ENCODE measurements around the gene CST3. TPM values are rescaled to one million over a fixed set of nuclear protein-coding genes. Genes with fewer than 3 reads are reported as not detected.

CST3 gene
- polyA plus RNA-seq, 1 donor from 2014 or later: 54.6 TPM

DNA sequence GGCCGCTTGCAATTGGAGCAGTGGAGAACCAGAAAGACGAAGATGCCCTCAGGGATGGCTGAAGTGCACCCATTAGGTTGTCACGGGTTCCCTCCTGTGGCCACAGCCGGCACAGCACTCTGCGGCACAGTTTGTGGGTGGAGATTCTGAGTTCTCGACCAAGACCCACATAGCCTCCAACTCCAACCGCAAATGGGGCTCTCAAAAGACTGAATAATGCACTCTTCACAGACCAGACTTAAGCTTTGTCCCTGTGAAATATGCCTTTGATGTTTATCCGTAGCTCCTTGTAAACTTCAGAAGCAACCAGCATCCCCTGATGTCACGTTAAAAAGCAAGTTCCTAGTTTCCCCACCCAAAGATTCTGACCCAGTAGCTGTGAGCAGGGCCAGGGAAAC is 31.1 kb downstream of the CST3 start:
- Histone ChIP-seq H4K20me1 (ENCODE audit: insufficient read depth) (no peaks in the 10 kb centered on the region), H3F3A (ENCODE audit: insufficient read depth, low read length, poor library complexity, severe bottlenecking) (no peaks in the 10 kb centered on the region), H3K9ac (ENCODE audit: low read length) (no peak overlapping the region), H2AFZ (ENCODE audit: low read depth, low read length) (no peak overlapping the region), H3K36me3 (ENCODE audit: insufficient read depth, low read length) (no peaks in the 10 kb centered on the region), H3K4me3 (ENCODE audit: low read length) (no peak overlapping the region), H3K4me2 (ENCODE audit: low read length) (no peak overlapping the region), H3K27ac (ENCODE audit: low read length) (no peak overlapping the region), H3K79me2 (replicated peaks; ENCODE audit: insufficient read depth, low read length) (no peaks in the 10 kb centered on the region), H3K9me2 (ENCODE audit: insufficient read depth, low read length) (no peaks in the 10 kb centered on the region), H3K27me3 (ENCODE audit: insufficient read depth, low read depth, low read length) (no peaks in the 10 kb centered on the region), H3K9me3 (ENCODE audit: low read length) (no peaks in the 10 kb centered on the region)
- TF ChIP-seq RAD21 (conservative IDR thresholded peaks at IDR 0.05) (peak; percentile 83), MXI1 (conservative IDR thresholded peaks at IDR 0.05; ENCODE audit: poor library complexity, severe bottlenecking) (no peak), EP300 (conservative IDR thresholded peaks at IDR 0.05; ENCODE audit: poor library complexity, severe bottlenecking) (no peak), SMC3 (conservative IDR thresholded peaks at IDR 0.05; ENCODE audit: poor library complexity) (peak; percentile 83)
- TF ChIP-seq, protein P1, sequence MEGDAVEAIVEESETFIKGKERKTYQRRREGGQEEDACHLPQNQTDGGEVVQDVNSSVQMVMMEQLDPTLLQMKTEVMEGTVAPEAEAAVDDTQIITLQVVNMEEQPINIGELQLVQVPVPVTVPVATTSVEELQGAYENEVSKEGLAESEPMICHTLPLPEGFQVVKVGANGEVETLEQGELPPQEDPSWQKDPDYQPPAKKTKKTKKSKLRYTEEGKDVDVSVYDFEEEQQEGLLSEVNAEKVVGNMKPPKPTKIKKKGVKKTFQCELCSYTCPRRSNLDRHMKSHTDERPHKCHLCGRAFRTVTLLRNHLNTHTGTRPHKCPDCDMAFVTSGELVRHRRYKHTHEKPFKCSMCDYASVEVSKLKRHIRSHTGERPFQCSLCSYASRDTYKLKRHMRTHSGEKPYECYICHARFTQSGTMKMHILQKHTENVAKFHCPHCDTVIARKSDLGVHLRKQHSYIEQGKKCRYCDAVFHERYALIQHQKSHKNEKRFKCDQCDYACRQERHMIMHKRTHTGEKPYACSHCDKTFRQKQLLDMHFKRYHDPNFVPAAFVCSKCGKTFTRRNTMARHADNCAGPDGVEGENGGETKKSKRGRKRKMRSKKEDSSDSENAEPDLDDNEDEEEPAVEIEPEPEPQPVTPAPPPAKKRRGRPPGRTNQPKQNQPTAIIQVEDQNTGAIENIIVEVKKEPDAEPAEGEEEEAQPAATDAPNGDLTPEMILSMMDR (IDR thresholded peaks at IDR 0.05; ENCODE audit: poor library complexity, severe bottlenecking): peak; percentile 87

DNA sequence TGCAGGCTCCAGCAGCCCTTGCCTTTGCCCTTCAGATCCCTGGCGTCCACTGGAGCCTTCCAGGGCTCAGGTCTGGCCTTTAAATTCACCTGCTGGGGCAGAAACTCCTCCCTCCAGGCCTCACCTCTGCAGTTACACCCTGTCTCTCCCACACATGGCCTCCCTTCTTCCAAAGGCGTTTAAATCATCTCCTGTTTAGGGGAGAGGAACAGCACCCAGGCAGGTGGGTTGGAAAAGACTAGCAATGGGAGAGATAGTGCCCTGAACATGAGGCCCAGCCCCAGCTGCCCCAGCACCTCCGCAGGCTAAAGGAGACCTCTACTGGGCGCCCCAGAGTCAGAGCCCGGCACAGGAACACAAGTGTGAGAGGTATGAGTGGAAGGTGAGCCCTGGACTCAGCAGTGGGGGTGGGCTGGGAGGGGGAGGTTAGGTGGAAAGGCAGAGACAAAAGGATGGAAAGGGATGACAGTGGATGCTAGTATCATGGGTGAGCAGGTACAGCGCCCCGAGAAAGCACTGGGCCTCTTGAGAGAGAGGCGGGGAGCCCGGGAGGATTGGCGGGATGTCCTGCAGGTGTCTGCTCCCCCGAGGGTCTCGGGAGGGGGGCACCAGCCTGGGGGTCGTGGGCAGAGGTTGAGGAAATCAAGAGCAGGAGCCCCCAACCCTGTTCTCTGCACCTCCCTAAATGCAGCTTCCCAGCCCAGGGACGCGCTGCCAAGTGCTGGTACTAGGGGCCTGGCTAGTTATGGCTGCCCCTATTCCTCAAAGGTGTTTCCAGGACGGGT is 31.7 kb downstream of the CST3 start, which contains the start of gene CST9:
Gene CST9 (minus strand): TSS at position 51 of the 785 bp plus-strand sequence. CDS start 53 bp downstream, outside the sequence.
- no peaks in the 10 kb centered on the region for H3K9me2 ChIP-seq (ENCODE audit: insufficient read depth, low read length)
- H3K79me2 ChIP-seq (replicated peaks; ENCODE audit: insufficient read depth, low read length): no peaks in the 10 kb centered on the region
- no peak within 1 kb of the TSS for H3K27ac ChIP-seq (ENCODE audit: low read length)
- H3K4me3 ChIP-seq (ENCODE audit: low read length): no peak within 1 kb of the TSS
- no peaks in the 10 kb centered on the region for H4K20me1 ChIP-seq (ENCODE audit: insufficient read depth)
- H3K36me3 ChIP-seq (ENCODE audit: insufficient read depth, low read length): no peaks in the 10 kb centered on the region
- H3K9ac ChIP-seq (ENCODE audit: low read length): no peak within 1 kb of the TSS
- H3K4me2 ChIP-seq (ENCODE audit: low read length): no peak within 1 kb of the TSS
- H3F3A ChIP-seq (ENCODE audit: insufficient read depth, low read length, poor library complexity, severe bottlenecking): no peaks in the 10 kb centered on the region
- no peaks in the 10 kb centered on the region for H3K9me3 ChIP-seq (ENCODE audit: low read length)
- no peaks in the 10 kb centered on the region for H3K27me3 ChIP-seq (ENCODE audit: insufficient read depth, low read depth, low read length)
- H2AFZ ChIP-seq (ENCODE audit: low read depth, low read length): no peak within 1 kb of the TSS
- TF ChIP-seq MXI1 (conservative IDR thresholded peaks at IDR 0.05; ENCODE audit: poor library complexity, severe bottlenecking) (no peak), TAF1 (IDR thresholded peaks at IDR 0.05; ENCODE audit: low read depth) (no peak), EZH2 (IDR thresholded peaks at IDR 0.05; ENCODE audit: borderline replicate concordance, insufficient read depth, low read length, poor library complexity, severe bottlenecking) (no peak), RAD21 (conservative IDR thresholded peaks at IDR 0.05) (no peak), POLR2AphosphoS5 (IDR thresholded peaks at IDR 0.05) (no peak), EP300 (conservative IDR thresholded peaks at IDR 0.05; ENCODE audit: poor library complexity, severe bottlenecking) (no peak), SMC3 (conservative IDR thresholded peaks at IDR 0.05; ENCODE audit: poor library complexity) (no peak)
- TF ChIP-seq, protein P1 (IDR thresholded peaks at IDR 0.05; ENCODE audit: poor library complexity, severe bottlenecking): no peak
- TF ChIP-seq, protein P2, sequence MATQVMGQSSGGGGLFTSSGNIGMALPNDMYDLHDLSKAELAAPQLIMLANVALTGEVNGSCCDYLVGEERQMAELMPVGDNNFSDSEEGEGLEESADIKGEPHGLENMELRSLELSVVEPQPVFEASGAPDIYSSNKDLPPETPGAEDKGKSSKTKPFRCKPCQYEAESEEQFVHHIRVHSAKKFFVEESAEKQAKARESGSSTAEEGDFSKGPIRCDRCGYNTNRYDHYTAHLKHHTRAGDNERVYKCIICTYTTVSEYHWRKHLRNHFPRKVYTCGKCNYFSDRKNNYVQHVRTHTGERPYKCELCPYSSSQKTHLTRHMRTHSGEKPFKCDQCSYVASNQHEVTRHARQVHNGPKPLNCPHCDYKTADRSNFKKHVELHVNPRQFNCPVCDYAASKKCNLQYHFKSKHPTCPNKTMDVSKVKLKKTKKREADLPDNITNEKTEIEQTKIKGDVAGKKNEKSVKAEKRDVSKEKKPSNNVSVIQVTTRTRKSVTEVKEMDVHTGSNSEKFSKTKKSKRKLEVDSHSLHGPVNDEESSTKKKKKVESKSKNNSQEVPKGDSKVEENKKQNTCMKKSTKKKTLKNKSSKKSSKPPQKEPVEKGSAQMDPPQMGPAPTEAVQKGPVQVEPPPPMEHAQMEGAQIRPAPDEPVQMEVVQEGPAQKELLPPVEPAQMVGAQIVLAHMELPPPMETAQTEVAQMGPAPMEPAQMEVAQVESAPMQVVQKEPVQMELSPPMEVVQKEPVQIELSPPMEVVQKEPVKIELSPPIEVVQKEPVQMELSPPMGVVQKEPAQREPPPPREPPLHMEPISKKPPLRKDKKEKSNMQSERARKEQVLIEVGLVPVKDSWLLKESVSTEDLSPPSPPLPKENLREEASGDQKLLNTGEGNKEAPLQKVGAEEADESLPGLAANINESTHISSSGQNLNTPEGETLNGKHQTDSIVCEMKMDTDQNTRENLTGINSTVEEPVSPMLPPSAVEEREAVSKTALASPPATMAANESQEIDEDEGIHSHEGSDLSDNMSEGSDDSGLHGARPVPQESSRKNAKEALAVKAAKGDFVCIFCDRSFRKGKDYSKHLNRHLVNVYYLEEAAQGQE (IDR thresholded peaks at IDR 0.05; ENCODE audit: borderline replicate concordance): no peak
